Measurements from ENCODE around the gene LRP8.

Gene LRP8

DNA sequence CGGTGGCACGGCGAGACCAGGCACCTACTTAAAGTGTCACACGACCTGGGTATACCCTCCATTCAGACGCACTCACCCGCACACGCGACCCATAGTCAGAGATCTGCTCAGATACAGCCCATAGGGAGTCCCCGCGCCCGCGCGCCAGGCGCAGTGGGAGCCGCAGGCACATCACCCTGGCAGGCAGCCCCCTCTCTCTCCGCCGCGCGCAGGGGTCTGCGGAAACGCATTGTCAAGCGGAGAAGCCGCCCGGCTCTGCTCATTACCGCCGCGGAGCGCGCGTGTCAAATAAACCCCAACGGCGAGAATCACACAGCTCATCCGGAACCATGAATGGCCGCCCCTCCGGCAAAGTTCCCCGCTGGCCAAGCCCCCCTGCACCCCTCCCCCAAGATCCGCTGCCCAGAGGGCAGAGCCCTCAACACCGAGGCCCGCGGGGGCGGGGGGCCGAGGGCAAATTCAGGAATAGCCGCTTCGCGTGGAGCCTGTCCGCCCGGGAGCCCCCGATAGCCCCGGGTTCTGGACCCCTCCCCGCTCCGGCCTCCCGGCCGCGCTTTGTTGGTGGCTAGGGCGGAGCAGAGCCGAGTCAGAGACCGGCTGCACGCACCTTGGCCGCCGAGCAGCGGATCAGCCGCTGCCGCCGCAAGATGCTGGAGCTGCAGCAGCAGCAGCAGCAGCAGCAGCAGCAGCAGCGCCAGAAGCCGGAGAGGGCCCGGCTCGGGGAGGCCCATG, 522 bp downstream of the LRP8 start:
- DNase-seq (ENCODE audit: insufficient read length, low spot score) (no peak), FAIRE-seq (peak; percentile 66)
- no peak for TF ChIP-seq POU2F2 (IDR thresholded peaks at IDR 0.05; ENCODE audit: low read depth, low read length)
- TF ChIP-seq SPI1 (IDR thresholded peaks at IDR 0.05; ENCODE audit: low read depth, low read length), result no peak
- TF ChIP-seq POLR2A (IDR thresholded peaks at IDR 0.05; ENCODE audit: low read depth, low read length), result no peak
- no peak for TF ChIP-seq TAF1 (IDR thresholded peaks at IDR 0.05; ENCODE audit: low read depth, low read length)
- TF ChIP-seq POLR2AphosphoS5 (IDR thresholded peaks at IDR 0.05; ENCODE audit: low read depth, low read length), result no peak
- no peak for TF ChIP-seq PAX5 (IDR thresholded peaks at IDR 0.05; ENCODE audit: insufficient read depth, low read length, severe bottlenecking)

DNA sequence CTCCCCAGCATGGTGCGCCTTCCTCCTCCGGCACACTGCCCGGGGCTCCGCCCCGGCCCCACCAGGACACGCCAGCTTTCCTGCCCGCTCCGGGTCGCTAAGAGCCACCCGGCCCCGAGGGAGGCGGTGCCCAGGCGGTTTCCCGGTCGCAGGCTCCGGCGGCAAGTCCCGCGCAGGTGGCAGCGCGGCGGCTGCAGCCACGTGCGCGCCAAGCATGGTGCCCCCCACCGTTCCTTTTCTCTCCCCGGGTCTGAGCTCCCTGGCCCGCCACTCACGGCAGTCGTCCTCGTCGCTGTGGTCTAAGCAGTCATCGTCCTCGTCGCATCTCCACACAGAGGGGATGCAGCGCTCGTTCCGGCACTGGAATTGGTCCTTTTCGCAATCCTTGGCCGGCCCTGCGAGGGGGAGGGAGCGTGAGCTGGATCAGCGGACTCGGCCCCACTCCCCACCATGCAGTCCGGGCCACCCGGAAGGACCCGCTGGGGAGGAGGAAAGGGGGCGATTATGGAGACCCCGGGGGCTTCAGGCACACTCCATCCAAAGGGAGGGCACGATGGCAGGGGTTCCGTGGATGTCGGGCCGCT, 1.2 kb downstream of the LRP8 start:
- DNase-seq (ENCODE audit: insufficient read length, low spot score), result peak; percentile 61

DNA sequence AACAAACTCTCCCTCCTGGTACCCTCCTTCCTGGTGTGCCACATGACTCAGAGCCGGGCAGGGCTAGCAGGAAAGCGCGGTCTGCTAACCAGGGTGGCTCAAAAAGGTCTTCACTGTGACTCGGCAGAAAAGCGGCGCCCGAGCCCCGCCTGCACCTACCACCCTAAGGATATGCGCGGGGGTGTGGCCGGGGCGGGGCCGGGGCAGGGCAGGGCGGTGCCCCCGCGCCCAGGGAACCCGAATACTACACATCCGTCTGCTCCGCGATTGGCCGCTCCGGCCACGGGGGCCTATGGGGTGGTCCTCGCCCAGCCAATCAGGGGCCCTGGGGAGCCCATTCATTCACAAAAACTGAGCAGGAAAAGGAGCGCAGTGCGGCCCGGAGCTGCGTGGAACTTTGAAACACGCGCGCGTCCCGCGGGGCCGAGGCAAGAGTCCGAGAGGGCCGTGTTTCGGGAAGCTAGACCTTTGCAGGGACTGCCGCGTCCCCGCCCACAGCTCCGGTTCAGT, 1.7 kb downstream of the LRP8 start:
- DNase-seq (ENCODE audit: insufficient read length, low spot score), result peak; percentile 98
- TF ChIP-seq POLR2AphosphoS5 (IDR thresholded peaks at IDR 0.05; ENCODE audit: low read depth, low read length) (peak; percentile 78), TAF1 (IDR thresholded peaks at IDR 0.05; ENCODE audit: low read depth, low read length) (no peak), PAX5 (IDR thresholded peaks at IDR 0.05; ENCODE audit: insufficient read depth, low read length, severe bottlenecking) (no peak), POLR2A (IDR thresholded peaks at IDR 0.05; ENCODE audit: low read depth, low read length) (peak; percentile 78), SPI1 (IDR thresholded peaks at IDR 0.05; ENCODE audit: low read depth, low read length) (no peak), POU2F2 (IDR thresholded peaks at IDR 0.05; ENCODE audit: low read depth, low read length) (peak; percentile 60)
- FAIRE-seq, result peak; percentile 96

More for the DNA sequence above, 1.2 kb downstream of the LRP8 start:
- FAIRE-seq, result no peak
- TF ChIP-seq POLR2AphosphoS5 (IDR thresholded peaks at IDR 0.05; ENCODE audit: low read depth, low read length) (peak; percentile 17), SPI1 (IDR thresholded peaks at IDR 0.05; ENCODE audit: low read depth, low read length) (no peak), PAX5 (IDR thresholded peaks at IDR 0.05; ENCODE audit: insufficient read depth, low read length, severe bottlenecking) (no peak), TAF1 (IDR thresholded peaks at IDR 0.05; ENCODE audit: low read depth, low read length) (no peak)

DNA sequence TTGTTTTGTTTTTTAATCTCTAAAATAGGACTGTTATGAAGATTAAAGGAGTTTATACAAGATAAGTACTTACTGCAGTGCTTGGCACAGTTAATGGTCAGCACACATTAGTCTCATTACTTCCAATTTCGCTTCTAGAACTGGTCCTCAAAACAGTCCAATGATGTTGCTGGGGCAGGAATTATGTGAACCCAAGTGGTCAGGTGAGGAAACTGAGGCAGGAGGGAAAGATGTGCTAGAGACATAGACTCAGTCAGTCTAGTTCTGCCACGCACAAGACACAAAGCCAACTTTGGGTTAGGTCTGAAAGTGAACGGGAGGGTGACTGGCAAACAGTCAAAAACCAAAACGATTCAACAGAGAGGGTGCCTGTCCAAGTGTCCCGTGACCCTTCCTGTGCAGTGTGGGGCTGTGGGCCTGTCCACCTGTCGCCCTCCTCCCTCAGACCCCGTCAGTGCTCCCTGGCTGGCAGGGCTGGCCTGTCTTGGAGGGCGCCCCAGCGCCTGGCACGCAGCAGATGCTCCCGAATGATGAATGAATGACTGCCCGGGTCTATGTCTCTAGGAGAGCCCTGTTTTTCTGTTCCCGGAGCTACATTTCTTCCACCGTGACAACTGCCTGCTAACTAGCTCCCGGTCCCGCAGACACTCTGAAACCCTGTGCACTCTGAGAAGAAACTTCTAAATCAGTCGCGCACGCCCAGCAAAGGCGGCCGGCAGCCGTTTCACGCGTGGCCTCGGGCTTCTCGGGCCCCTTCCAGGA, 2.4 kb downstream of the LRP8 start:
- TF ChIP-seq POLR2A (IDR thresholded peaks at IDR 0.05; ENCODE audit: low read depth, low read length), result no peak
- TF ChIP-seq SPI1 (IDR thresholded peaks at IDR 0.05; ENCODE audit: low read depth, low read length), result no peak
- TF ChIP-seq POLR2AphosphoS5 (IDR thresholded peaks at IDR 0.05; ENCODE audit: low read depth, low read length), result no peak
- no peak for TF ChIP-seq PAX5 (IDR thresholded peaks at IDR 0.05; ENCODE audit: insufficient read depth, low read length, severe bottlenecking)
- no peak for TF ChIP-seq POU2F2 (IDR thresholded peaks at IDR 0.05; ENCODE audit: low read depth, low read length)
- FAIRE-seq (peak; percentile 78), DNase-seq (ENCODE audit: insufficient read length, low spot score) (no peak)

DNA sequence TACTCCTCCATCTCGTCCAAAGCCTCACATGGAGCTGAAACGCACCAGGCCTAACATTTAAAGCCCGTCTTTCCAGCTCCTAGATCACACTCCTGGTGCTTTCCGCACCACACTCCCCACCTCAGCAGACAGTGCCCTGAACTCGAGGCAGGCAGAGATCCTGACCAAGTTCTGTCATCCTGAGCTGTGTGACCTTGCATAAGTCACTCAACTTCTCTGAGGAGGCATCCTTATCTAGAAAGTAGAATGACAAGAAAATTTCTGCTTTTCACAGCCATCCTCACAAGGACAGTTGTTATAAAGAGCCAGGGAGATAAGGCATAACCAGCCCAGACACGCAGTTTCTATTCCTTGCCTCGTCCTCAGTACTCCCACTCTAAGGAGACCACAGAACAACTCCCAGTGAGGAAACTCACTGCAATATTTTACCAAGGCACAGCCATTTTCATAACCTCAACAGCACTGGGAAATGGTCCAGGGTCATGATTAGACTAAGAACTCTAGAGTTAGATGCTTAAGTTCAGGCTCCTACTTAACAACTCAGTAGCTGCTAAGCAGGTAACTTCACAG, 3.1 kb downstream of the LRP8 start:
- FAIRE-seq (peak; percentile 16), DNase-seq (ENCODE audit: insufficient read length, low spot score) (no peak)

DNA sequence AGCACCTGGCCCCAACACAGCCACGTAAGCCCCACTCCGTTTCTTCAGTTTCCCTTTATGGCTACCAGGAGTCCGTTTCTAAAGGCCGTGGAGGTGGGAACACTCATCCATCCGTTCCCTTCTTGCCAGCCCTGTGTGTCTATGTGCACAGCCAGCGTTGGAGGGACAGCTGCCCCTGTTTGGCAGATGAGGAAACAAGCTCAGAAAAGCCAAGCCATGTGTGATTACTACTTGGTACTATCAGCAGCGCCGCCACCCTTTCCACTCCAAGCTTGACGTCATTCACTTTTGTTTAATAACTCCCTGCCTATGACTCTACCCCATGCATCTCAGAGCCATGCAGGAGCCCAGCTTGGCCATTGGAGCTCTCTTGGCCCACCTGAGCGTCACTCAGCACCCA, 3.5 kb downstream of the LRP8 start:
- no peak for DNase-seq (ENCODE audit: insufficient read length, low spot score)
- TF ChIP-seq POU2F2 (IDR thresholded peaks at IDR 0.05; ENCODE audit: low read depth, low read length) (no peak), PAX5 (IDR thresholded peaks at IDR 0.05; ENCODE audit: insufficient read depth, low read length, severe bottlenecking) (no peak), POLR2A (IDR thresholded peaks at IDR 0.05; ENCODE audit: low read depth, low read length) (no peak), TAF1 (IDR thresholded peaks at IDR 0.05; ENCODE audit: low read depth, low read length) (no peak), POLR2AphosphoS5 (IDR thresholded peaks at IDR 0.05; ENCODE audit: low read depth, low read length) (no peak), SPI1 (IDR thresholded peaks at IDR 0.05; ENCODE audit: low read depth, low read length) (no peak)

More for the DNA sequence above, 3.1 kb downstream of the LRP8 start:
- TF ChIP-seq SPI1 (IDR thresholded peaks at IDR 0.05; ENCODE audit: low read depth, low read length), result no peak
- TF ChIP-seq POU2F2 (IDR thresholded peaks at IDR 0.05; ENCODE audit: low read depth, low read length), result no peak
- TF ChIP-seq POLR2AphosphoS5 (IDR thresholded peaks at IDR 0.05; ENCODE audit: low read depth, low read length), result no peak
- no peak for TF ChIP-seq POLR2A (IDR thresholded peaks at IDR 0.05; ENCODE audit: low read depth, low read length)

DNA sequence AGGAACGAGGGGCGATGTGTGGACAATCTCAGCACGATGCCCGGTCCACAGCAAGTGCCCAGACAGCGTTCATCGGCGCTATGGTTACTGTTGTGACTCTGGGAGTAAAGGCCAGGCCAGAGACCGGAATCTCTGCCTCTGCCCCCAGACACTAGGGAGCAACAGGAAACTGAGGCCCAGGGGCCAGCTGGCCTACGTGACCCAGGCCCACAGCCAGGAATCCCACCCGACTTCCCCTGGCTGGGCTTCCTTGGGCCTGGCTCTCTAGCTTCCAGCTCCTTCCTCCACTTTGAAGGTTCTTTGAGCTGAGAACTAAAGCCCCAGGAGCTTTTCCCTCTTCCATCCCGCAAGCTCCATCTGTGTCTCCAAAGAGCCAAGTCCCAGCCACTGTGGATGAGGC, 4.6 kb downstream of the LRP8 start:
- FAIRE-seq (no peak), DNase-seq (ENCODE audit: insufficient read length, low spot score) (no peak)
- TF ChIP-seq POLR2AphosphoS5 (IDR thresholded peaks at IDR 0.05; ENCODE audit: low read depth, low read length) (no peak), PAX5 (IDR thresholded peaks at IDR 0.05; ENCODE audit: insufficient read depth, low read length, severe bottlenecking) (no peak), POU2F2 (IDR thresholded peaks at IDR 0.05; ENCODE audit: low read depth, low read length) (no peak), SPI1 (IDR thresholded peaks at IDR 0.05; ENCODE audit: low read depth, low read length) (no peak), POLR2A (IDR thresholded peaks at IDR 0.05; ENCODE audit: low read depth, low read length) (no peak), TAF1 (IDR thresholded peaks at IDR 0.05; ENCODE audit: low read depth, low read length) (no peak)

More for the DNA sequence above, 3.5 kb downstream of the LRP8 start:
- FAIRE-seq, result no peak

DNA sequence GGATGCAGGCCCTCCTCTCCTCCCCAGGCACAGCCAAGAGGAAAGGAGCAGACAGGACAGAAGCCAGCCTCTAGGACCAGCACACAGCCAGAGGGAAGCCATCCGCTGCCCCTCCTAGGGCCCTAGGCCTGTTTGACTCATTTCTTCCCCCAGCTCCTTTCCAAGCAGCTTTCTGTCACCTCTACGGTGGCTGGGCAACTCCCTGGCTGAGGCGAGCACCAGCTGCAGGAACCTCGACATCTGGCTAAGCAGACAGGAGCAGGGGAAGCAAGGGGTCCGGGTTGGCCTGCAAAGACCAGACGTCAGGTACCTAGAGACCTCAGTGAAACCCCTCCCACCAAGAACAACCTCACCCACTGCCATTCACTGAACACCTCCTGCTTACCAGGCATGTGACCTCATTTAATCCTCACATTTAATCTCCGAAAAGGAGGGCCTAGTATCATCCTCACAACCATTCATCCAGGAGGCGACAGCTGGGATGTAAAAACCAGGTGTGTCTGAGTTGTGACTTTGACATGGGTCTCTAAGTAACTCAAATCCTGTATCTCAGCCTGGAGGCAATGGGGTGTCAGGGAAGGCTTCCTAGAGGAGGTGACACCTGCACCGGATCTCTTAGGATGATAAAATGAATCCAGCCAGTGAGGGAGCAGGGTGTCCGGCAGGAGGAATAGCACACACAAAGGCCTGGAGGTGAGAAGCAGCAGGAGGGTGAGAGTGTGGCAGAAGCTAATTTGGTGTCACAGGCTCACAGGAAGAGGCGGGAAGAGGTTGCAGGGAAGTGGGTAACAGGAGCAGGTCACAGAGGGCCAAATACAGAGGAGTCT, 5.9 kb downstream of the LRP8 start:
- no peak for TF ChIP-seq POLR2A (IDR thresholded peaks at IDR 0.05; ENCODE audit: low read depth, low read length)
- TF ChIP-seq SPI1 (IDR thresholded peaks at IDR 0.05; ENCODE audit: low read depth, low read length), result no peak
- TF ChIP-seq POLR2AphosphoS5 (IDR thresholded peaks at IDR 0.05; ENCODE audit: low read depth, low read length), result no peak
- no peak for TF ChIP-seq TAF1 (IDR thresholded peaks at IDR 0.05; ENCODE audit: low read depth, low read length)
- TF ChIP-seq PAX5 (IDR thresholded peaks at IDR 0.05; ENCODE audit: insufficient read depth, low read length, severe bottlenecking), result no peak
- no peak for TF ChIP-seq POU2F2 (IDR thresholded peaks at IDR 0.05; ENCODE audit: low read depth, low read length)
- FAIRE-seq (no peak), DNase-seq (ENCODE audit: insufficient read length, low spot score) (no peak)

Data from GM12891 (cell line).